AG09319 (cell line): ENCODE measurements around the gene RASAL2.

Source experiments
- DNase-seq: peaks from one replicate; pipeline ENCODE4 v3.0.0-alpha.2; 2010; ENCODE audit warnings: low read depth; ENCODE audit errors: extremely low read depth
- TF ChIP-seq, protein P1 (sequence below): IDR thresholded peaks from 2 replicates; pipeline ENCODE4 v1.5.1; 2011; ENCODE audit warnings: low read depth, mild to moderate bottlenecking, inconsistent platforms, low read length, moderate library complexity

The RASAL2 gene

DNA sequence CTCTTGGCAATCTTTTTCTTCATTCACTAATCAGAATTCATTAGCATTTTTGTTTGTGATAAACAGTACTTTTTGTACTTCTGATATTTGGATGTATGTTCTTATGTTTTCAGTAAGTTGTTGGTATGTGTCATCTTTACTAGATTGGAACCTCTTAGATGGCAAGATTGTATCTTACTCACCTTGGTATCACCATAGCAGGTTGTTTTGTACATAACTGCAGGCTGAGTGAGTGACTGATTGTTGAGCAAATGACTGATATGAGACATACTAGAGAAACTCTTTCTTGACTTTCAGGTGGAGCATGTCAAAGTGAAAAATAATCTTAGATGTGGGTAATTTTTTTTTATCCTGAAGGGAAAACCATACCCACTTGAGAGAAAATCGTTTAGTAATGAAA is 229.2 kb downstream of the RASAL2 start:
- no peak for DNase-seq
- TF ChIP-seq, protein P1, sequence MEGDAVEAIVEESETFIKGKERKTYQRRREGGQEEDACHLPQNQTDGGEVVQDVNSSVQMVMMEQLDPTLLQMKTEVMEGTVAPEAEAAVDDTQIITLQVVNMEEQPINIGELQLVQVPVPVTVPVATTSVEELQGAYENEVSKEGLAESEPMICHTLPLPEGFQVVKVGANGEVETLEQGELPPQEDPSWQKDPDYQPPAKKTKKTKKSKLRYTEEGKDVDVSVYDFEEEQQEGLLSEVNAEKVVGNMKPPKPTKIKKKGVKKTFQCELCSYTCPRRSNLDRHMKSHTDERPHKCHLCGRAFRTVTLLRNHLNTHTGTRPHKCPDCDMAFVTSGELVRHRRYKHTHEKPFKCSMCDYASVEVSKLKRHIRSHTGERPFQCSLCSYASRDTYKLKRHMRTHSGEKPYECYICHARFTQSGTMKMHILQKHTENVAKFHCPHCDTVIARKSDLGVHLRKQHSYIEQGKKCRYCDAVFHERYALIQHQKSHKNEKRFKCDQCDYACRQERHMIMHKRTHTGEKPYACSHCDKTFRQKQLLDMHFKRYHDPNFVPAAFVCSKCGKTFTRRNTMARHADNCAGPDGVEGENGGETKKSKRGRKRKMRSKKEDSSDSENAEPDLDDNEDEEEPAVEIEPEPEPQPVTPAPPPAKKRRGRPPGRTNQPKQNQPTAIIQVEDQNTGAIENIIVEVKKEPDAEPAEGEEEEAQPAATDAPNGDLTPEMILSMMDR, result no peak

DNA sequence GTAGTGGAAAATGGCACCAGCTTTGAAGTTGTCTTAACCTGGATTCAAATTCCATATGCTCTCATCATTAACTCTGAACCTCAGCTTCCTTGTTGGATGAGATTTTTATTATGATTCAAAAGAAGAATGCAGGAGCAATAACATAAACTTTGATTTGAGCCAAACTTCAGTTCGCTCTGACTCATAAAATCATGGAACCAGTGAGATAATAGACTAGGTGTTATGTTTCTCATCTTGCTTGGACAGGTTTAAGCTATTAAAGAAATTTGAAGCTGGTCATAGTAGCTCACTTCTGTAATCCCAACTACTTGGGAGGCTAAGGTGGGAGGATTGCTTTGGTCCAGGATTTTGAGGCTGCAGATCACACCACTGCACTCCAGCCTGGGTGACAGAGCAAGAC is 230.1 kb downstream of the RASAL2 start:
- no peak for DNase-seq
- TF ChIP-seq, protein P1, result no peak

DNA sequence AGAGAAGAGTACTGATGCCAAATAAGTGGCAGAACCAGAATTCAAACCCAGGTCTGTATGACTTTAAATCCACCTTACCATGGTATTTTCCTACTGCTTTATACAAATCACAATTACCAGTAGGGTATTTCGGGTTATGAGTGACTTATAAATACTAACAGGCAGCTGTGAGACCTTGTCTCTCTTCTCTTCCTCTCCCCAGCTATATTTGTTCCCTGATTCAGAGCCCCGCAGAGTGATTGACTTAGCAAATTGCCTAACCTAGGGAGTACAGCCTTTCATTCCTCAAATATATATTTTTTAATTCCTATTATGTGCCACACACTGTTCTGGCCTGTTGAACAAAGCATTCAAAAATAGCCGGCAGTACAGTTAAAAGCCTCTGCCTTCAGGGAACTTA is 234.8 kb downstream of the RASAL2 start:
- DNase-seq, result no peak
- TF ChIP-seq, protein P1, result no peak

DNA sequence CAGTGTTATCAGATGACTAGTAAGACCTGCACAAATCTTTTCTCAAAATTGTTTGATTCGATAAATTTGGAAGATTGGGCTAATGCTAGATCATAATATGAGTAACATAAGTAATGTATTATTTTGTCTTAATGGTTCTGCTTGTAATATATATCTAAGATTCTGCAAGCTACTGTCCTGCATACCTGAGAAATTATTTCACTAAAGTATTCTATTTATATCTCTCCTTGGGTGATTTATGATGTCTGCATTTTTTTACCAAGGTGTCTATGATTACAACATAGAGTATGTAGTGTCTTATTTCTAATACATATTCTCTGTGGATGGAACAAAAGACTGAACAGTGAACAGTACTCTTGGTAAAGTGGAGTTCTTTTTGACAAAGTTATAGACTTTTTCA is 236.2 kb downstream of the RASAL2 start:
- no peak for DNase-seq
- TF ChIP-seq, protein P1, result no peak

DNA sequence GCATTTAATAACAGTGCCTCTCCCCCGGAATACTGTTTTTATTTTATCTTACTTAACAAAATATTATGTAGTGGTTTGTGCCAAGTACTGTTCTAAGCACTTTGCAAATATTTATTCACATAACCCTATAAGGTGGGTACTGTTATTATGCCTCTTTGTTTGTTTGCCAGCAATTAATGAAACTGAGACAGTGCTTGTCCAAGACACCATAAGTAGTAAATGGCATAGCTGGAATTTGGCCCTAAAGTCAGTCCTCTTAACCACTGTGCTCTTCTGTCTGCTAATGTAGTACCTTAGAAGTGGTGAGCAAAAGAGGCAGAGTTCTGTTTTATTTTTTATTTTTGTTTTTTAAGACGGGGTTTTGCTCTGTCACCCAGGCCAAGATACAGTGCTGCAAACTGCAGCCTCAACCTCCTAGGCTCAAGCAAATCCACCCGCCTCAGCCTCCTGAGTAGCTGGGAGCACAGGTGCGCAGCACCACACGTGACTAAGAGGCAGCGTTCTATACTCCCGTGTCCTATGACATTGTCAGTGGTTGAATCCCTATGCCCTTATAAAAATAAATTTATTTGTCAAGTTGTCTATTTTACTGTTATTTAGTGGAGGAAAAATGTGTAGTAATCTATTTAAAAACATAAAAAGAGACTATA is 237.1 kb downstream of the RASAL2 start:
- DNase-seq, result no peak

DNA sequence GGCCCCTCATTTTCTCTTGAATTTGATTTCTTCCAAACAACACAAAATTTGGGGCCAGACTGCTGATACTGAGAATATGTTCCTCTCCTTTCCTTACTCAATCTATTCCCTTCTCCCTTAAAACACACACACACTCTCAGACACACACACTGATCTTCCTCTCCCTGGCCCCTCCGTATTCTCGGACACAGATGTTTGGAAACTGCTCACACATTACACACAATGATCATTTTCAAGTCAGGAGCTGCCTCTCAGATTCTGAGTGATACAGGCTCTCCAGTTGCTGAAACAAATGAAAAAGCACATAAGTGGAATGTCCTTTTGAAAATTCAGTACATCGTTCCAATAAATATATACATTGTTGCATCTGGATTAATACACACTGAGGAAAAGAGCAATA is 241.5 kb downstream of the RASAL2 start:
- no peak for DNase-seq
- TF ChIP-seq, protein P1, result no peak

More for the DNA sequence above, 237.1 kb downstream of the RASAL2 start:
- TF ChIP-seq, protein P1, result no peak

DNA sequence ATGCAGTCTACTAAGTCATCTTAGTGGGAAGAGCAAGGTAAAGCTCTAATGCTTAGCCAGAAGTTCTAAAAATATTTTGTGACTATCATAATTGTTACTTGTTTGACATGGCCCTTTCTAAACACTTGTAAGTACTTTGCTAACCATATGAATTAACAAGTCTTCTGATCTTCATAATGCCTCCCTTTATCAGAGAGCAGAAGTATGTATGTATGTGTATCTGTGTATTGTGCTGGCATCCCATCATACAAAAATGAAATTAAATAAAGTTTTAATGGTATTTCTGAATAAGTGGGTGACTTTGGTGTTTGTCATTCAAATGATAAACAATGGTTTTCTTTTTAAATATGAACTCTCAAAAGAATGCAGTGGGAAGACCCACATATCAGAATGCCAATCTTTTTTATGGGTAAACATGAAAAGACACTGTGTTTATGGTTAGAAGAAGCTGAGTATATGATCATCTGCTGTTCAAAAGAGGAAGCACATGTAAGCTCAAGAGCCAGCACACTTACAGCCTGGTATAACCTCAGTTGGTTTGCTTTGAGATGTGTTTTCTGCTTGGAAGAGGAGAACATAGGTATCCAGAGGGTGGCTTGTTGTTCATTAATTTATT is 243.3 kb downstream of the RASAL2 start:
- DNase-seq, result no peak
- TF ChIP-seq, protein P1, result no peak
